Activated T-cell treated with anti-CD3 and anti-CD28 coated beads for 24 hours (primary cell): ENCODE data around the gene IKZF2.

Experiments
- DNase-seq: peaks from one replicate; pipeline ENCODE4 v3.0.0-alpha.2; 2020; ENCODE audit warnings: low read depth

The IKZF2 gene

DNA sequence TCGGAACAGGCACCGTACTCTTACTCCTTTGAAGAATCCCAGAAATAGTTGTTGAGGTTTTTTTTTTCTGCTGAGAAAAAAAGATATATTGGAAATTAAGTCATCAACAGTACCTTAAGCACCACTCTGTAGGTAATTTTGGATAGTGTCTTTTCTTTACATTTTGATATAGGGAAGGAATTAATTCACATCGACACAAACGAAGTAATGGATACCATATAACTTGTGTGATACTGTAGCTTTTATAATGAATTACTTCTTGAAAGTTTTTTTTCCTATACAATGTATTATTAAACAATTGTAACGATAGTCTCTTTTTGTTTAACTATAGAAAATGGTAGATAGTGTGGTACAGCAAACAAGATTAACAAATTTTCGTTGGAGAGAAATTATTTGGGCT lies 1.5 kb upstream of the IKZF2 start:
- no peak for DNase-seq

- DNase-seq: peak; percentile 14
Measured at GRCh38 chr2:213152065-213152794, 818 bp upstream of the IKZF2 start.

GRCh38 chr2:213150315-213151097 lies 906 bp downstream of the IKZF2 start:
- DNase-seq: no peak

- no peak for DNase-seq
Measured at GRCh38 chr2:213149949-213150314, 1.5 kb downstream of the IKZF2 start.

DNA sequence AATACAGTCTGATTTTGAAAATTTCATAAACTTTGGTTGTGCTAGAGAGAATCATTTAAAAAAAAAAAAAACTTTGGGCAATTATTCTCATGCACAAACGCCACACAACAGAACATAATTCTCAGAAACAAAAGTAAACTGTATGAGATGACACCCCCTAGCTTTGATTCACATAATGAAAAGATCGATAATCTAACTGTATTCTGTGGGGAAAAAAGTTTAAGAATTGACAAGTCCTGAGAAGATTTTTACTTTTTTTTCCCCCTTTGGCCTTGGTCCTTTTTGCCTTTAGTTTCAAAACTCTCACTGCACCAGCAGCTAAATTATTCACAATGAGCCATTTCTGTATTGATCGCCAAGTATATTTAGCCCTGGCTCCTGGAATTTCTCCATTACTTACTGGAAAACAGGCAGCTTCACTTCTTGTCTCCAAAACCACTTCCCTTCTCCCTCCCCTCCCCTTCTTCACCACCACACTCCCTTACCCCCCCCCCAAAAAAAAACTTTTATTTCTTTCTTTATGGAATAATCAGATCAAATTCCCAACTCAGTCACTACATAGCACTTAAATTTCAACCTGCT lies 2.0 kb downstream of the IKZF2 start:
- DNase-seq: no peak

- no peak for DNase-seq
Measured at GRCh38 chr2:213148572-213149261, 2.7 kb downstream of the IKZF2 start.

DNA sequence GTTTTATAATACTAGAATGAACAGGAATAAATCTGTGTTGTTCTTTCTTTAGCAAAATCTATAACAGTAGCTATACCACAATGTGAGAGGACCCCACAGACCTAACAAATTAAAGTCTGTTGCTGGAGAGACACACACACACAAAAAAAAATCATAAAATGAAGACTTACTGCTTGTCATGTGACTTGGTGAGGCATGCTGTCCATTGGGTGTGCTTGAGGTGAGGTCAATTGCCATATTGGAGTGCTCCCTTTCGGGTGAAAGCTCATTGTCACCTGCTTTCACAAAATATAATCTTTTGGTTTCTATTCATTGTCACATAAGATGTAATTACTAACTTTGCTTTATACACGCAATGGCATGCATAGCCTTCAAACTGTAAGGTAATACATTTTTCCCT lies 3.9 kb downstream of the IKZF2 start:
- DNase-seq: no peak

- no peak for DNase-seq
Measured at GRCh38 chr2:213145715-213146242, 5.6 kb downstream of the IKZF2 start.

DNA sequence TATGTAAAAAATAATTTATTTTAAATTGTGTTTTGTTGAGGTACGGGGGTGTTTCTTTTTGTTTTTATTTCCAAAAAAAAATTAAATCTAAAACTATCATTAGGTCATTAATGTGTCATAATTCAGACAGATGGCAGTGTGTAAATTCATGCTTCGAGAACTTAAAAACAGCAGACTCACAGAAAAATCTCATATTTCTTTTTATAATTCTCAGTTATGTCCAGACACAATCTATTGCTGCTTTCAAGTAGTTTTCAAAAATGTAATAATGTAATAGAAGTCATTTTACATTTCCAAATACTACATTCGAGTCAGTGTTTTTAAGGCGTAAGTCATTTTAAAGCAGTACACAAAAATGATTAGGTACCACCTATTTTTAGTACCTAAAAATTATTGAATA lies 14.3 kb downstream of the IKZF2 start:
- DNase-seq: no peak

- no peak for DNase-seq
Measured at GRCh38 chr2:213129311-213129710, 22.1 kb downstream of the IKZF2 start.

DNA sequence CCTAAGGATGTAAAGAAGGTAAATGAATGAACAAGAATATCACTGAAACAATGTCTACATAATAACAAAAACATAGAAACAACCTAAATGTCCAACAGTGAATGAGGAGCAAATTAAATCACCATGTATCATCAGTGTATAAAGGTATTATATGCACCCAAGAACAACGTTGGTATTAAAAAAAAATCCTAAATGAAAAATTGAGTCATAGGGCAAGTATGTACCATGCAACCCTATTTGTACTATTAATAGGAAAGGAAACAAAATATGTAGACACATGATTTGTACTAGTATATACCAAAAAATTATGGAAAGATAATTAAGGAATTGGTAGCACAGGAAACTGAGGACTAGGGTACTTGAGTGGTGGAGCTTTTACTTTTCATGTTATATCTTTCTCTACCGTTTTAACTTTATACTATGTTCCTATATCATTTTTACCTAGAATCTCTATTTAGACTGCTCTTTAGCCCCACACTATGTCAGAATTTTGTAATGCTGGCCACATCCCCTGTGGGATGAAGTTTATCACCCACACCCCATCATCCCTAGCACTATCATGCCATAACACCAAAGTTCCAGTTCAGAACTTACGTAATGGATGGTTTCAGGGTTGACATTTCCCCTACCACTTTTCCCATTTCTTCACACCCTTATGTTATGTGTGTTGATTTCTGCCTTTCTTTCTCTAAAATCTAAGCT lies 25.6 kb downstream of the IKZF2 start:
- DNase-seq: no peak

DNA sequence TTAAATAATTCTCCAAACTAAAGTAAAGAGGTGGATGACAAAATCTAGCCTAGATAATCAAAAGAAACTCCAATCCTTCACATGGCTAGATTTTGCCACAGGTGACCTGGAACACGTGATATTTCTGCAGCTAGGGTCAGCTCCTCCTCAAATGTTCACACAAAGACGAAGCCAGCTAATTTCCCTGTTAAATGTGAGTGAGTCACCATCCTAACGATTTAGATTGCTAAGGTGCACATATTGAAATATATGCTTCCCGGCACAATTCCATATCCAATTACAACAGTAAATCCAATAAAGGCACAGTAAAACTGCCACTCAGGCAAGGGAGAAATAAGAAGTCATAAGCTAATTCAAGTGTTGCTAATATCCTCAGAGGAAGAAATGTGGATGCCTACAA lies 28.7 kb downstream of the IKZF2 start:
- DNase-seq: no peak

- no peak for DNase-seq
Measured at GRCh38 chr2:213121690-213122089, 29.7 kb downstream of the IKZF2 start.

- DNase-seq: no peak
Measured at GRCh38 chr2:213119061-213119809, 32.2 kb downstream of the IKZF2 start.

GRCh38 chr2:213108308-213108707 lies 43.1 kb downstream of the IKZF2 start:
- no peak for DNase-seq

DNA sequence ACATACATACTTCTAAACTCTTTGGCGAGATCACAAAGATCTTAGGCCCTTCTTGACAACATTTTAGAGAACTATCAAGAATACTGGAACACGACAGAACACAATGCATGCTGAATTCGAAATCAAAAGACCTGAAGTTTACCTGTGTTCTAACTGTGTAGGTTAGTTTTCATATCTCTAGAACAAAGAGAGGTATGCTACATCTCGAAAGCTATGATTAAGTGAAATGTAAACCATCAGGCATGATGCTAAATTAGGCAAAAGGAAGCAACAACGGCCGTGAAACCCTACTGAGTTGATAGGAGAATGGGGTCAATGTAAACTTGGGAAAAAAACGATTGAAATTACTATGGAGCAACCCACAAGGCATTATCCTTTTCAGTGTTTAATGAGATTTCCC lies 43.7 kb downstream of the IKZF2 start:
- DNase-seq: no peak

DNA sequence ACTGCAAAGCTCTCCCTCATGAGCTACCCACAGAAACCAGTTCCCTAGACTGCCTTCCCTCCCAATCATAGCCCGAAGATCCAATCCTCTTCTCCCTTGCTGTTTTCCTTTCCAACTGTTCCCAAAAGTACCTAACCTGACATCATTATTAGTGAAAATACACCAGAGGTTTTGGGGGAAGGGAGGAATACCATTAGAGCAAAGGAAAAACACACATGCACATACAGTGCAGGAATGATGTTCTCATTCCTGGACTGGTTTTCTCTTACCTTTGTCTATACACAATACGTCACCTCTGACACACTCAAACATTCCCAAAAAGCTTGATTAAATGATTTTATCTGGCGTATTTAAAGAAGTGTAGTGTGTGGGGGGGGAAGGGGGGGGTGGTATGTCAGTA lies 46.2 kb downstream of the IKZF2 start:
- DNase-seq: no peak

DNA sequence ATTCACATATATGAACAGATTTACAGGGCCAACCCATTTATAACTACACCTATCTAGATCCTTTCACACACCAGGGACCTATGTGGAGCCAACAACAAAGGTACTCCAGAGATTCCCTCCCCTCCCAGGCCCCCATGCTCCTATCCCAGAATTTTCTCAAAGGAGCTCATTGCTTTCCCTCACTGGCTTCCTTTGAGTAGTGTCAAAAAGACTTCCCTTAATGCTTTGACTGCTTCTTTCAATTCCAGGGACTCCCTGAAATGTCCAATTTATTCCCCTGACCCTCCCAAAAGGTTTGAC lies 46.6 kb downstream of the IKZF2 start:
- DNase-seq: no peak

DNA sequence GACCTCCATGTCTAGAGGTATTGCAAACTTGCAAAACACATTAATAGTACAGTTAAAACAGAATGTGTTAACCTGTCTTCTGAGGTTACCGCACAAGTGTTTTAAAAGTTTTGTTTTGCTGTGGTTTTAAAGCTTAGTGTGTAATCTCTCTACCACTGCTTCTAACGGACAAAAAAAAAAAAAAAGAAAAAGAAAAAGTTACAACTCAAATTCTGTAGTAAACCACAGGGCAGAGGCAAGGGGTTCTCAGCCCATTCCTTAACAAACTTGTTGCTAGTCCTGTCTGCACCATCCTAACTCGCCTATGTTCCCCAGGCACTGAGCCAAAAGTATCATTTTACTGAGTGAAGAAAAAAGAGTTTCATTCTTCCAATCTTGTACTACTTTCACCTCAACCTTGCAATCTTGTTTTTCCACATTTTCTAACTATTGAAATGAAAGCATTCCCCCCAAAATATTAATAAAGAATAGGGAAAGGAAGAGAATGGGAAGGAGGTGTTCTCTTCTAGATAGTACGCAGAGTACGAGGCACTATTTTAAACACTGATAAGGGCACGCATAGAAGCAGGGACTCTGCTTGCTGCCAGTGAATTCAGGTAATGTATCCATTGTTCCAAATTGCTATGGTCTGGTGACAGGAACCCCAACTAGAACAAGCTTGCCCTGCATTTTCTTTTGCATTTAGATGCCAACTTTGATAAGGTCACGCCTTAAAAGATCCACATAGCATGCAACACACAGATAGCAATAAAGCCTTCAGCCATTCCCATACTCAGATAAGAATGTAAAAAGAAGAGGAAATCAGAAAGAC lies 47.1 kb downstream of the IKZF2 start:
- DNase-seq: no peak

- no peak for DNase-seq
Measured at GRCh38 chr2:213101692-213102460, 49.5 kb downstream of the IKZF2 start.
